HG03558 (cell line): ENCODE results near the gene PSMC4.

Experiments used
- ATAC-seq: cut with Tn5 transposase; IDR thresholded peaks from one replicate; pipeline ENCODE4 v1.9.1; 2021; ENCODE audit warnings: moderate number of reproducible peaks; ENCODE audit not compliant: unreplicated experiment; ENCODE audit errors: extremely low read depth

Gene PSMC4

DNA sequence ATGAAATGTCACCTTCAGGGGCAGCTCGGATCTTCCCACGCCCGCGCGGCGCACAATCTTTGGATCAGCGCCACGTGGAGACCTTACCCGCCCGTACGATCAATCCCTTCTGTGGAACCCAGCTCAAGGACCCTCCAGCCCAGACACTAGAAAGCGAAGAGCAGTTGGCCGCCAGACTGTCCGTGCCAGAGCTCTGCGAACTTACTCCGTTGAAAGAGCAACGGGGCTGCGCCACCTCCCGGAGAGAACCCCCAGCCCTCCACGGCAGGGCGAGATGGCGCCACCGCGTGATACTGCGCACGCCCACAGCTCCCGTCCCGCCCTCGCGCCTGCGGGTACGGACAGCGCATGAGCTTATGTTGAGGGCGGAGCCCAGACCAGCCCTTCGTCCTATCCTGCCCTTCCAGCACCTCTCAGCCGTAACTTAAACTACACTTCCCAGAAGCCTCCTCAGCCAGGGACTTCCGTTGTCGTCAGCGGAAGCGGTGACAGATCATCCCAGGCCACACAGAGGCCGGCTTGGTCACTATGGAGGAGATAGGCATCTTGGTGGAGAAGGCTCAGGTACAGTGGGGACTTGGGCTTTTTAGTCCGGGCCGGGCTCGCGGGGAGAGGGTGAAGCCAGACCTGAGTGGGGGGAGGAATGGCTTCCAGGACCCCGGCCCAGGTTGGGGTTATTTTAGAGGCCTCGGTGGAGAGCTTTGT, at the start of gene PSMC4:
TSS of gene PSMC4 (plus strand) at position 491 of the 705 bp plus-strand sequence. CDS start at position 529, 38 bp downstream.
- ATAC-seq = peak; percentile 89

DNA sequence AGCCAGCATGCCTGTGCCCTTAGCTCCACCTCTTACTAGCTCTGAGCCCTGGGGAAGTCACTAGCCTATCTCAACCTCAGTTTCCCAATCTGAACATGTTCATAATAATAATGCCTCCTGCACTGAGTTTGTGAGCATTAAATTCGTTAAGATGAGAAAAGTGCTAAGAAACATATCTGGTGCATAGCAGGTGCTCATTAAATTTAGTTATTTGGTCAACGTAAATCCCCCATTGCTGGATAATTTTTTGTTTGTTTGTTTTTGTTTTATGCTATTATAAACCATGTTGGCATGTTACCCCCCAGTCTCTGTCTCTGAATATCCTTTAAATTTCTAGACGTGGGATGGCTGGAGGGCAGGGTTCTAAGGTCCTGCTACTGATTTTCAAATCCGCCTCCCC, 47.1 kb upstream of the PSMC4 start:
- no peak for ATAC-seq

DNA sequence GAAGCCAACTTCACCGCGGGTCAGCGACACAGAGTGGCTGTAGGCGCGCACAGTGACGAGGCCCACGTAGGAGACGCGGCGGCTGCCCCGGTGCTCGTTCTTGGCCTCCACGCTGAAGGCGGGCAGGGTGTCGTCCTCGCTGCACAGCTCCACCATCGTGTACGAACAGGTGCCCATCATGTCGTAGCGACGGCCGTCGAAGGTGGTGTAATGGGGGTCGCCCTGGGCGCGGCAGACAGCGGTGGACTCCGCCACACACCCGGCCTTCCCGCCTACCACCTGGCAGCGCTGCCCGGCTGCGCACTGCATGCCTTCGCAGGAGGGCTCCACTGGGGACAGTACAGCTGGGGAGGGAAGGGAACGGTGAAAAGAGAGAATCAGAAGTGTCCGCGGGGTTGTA, 46.6 kb upstream of the PSMC4 start:
- ATAC-seq = no peak

DNA sequence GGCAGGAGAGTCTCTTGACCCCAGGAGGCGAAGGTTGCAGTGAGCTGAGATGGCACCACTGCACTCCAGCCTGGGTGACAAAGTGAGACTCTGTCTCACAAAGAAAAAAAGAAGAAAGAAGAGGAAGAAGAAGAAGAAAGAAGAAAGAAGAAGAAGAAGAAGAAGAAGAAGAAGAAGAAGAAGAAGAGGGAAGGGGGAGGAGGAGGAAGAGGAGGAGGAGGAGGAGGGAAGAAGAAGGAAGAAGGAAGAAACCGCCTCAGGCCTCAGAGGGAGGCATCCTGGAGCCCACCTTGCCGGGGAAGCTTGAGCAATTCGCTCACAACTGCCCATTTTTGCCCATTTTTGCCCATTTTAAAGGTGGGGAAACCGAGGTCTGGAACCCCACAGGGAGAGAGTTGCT, 46.0 kb upstream of the PSMC4 start:
- no peak for ATAC-seq

DNA sequence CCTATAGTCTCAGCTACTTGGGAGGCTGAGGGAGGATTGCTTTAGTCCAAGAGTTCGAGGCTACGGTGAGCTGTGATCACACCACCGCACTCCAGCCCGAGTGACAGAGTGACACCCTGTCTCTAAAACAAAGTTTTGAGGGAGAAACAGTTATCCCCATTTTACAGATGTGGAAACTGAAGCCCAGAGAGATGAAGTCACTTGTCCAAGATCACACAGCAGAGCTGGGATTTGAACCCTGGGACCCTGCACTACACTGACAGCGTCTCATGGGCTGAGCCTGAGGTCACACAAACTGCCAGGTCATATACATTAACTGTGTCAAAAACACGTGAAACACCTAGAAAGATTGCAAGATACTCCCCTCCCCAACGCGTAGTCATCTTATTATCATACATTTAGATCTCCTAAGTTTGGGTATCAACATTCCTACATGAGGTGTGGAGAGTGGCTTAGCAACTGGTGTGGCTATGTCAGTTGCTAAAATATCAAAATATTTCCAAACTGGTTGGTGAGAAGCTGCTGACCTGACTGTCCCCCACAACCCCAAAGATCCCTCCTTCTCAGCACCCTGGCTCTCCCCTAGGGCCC, 44.7 kb upstream of the PSMC4 start:
- ATAC-seq = no peak

DNA sequence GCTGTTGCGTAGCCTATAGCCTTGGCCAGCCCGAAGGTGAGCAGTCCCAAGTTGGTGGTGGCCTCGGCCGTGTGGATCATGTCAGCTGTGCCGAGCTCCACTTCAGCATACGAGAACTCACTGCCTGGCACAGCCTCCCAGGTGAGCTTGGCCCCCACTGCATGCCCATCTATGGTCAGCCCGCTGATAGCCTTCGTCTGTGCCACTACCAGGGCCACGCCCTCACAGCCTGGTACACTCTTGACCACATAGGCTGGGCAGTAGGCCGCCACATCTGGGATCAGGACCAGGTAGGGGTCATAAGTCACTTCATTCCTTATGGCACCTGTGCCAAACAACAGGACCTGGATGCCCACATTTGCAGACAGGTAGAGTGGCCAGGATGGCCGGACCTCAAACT, 43.9 kb upstream of the PSMC4 start:
- no peak for ATAC-seq

DNA sequence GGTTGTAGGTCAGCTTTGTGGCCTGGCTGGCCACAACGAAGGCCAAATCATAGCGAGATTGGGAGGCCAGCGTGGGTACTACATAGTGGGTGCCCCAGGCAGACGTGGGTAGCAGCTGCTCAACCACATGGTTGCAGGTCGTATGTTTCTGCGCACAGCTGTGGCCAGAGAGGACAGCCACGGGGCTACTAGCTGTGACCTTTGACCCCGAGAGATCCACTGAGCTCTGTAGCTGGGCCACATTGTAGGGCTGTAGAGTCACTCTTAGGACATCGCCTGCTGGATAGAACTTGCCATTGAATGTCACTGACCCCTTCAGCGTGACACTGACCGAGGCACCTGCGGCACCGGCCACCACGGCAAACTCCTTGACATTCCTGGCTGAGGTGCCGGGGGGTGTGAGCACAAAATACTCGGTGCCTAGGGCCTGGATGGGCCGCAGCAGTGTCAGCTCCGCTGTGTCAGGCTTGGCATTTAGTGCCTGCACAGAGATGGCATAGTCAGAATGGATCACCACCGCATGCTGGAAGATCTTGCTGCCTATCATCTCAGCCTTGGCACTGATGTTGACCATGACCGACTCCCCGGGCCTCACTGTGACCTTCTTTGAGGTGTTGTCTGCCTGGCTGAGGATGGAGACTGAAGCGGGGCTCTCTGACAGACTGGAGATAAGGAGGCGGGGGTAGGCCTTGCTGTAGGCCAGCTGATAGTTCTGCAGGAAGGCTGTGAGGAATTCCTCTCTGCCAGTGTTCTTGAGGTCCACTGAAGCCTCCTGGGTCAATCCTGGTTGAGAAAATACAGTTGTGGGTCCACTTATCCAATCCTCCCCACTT, 43.2 kb upstream of the PSMC4 start:
- ATAC-seq = no peak

DNA sequence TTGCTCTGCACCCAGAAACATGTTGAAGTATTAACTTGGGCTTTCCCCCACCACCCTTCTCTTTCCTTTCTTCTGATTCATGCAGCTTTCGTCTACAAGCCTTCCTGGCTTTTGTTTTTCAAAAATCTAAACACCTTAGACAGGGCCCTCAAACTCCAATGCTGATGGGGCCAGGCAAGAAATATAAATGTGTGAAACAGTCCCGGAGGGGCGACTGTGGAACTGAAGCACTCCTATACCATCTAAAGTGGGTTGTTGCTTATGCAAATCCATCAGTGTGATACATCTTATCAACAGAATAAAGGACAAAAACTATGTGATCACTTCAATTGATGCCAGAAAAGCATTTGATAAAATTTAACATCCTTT, 42.6 kb upstream of the PSMC4 start:
- no peak for ATAC-seq

DNA sequence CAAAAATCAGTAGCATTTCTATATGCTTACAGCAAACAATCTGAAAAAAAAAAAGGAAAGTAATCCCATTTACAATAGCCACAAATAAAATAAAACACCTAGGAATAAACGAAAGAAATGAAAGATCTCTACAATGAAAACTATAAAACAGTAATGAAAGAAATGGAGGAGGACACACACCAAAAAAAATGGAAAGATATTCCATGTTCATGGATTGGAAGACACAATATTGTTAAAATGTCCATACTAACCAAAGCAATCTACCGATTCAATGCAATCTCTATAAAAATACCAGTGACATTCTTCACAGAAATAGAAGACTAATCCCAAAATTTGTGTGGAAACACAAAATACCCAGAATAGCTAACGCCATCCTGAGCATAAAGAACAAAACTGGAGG, 41.2 kb upstream of the PSMC4 start:
- no peak for ATAC-seq

DNA sequence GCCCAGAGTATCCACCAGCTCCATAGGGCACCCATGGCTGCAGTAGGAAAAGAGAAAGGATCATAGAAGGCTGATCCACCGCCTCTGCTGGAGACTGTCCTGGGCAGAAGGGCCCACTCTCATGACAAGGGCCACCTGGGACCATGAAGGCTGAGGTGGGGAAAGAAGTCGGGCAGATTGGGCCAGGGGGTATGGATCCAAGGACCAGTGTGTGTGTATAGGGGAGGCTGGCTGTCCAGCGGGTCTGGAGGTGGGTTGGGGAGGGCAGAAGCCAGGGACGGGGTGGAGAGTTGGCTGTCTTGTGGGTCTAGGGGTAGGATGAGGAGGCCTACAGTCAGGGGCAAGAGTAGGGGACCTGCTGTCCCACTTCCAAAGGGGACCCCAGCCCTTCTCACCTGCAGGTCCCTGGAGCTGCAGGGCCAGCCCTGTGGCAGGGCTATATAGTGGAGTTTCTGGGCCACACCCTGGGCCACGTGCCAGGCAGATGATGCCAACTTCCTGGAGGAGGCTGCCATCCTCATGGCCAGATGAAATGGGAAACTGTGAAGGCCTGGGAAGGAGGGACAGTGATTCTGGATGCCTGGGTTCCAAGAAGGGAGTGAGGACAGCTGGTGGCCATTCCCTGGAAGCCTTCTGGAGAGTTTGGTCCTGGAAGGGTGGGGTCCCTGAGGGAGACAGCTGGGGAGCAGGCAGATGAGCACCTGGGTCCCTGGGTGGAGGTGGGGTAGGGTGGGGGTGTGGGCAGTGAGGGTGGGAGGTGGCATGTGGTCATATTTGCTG, 36.2 kb upstream of the PSMC4 start, which contains the start of gene FCGBP:
TSS of gene FCGBP (minus strand) at position 51 of the 780 bp plus-strand sequence.
- ATAC-seq = no peak

DNA sequence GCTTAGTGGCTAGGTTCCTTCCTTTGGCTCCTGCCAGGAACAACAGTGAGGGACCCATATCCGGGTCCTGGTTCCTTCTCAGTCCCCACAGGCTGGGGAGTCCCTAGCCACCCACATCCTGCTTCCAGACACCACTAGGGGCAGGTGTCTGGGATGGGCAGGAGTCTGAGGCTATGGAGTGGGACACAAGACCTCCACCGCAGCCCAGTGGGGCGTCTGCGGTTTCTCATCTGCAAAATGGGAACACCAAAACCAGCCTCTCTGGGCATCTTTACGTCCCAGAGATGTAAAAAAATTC, 35.7 kb upstream of the PSMC4 start:
- ATAC-seq = no peak

DNA sequence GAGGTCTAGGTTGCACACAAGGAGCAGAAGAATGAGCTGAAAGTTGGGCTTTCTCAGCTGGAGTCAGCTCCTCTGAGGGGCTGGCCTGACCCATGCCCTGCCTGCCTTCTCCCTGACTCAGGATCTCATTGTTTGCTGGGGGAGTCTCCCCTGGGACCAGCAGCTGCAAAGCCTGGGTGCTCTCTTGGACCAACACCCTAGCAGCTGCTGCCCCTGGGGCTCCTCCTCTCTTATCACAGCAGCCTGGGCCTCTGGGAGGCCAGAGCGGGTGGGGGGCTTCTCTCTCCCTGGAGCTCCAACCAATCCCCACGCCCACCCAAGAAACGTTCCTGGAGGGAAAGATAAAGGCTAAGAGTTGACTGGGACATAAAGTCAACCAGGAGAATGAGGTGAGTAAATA, 34.9 kb upstream of the PSMC4 start:
- ATAC-seq = no peak

DNA sequence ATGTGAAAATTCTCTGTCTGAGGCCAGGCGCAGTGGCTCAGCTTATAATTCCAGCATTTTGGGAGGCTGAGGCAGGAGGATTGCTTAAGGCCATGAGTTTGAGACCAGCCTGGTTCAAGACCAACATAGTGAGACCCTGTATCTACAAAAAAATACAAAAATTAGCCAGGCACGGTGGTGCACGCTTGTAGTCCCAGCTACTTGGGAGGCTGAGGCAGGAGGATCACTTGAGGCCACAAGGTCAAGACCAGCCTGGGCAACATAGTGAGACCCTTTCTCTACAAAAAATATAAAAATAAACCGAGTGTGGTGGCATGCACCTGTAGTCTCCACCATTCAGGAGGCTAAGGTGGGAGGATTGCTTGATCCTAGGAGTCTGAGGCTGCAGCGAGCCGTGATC, 34.3 kb upstream of the PSMC4 start:
- ATAC-seq = no peak

DNA sequence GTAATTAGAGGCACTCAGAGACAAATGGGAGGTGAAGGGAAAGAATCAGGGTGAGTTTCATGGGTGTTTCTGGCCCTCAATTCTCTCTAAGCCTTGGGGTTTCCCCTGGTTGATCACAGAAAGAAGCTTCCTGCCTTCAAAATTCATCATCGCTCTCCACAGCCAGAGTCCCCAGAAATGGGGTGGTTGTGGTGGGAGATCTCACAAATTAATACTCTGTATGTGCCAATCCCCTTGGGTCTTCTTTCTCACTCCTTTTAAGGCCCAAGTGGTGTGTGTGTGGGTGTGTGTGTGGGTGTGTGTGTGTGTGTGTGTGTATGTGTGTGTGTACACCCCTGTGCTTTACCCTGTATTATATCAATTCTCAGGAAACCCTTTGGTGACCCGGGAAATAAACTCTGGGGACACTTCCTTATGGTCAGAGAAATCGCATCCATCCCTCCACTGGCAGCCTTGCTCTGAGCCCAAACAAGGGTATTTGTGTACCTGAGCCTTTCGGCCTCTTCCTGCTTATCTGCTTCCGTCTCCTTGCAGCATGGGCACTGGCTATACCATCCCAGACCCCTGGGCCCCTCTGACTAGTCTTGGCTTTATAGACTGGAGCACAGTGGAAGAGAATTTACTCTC, 33.8 kb upstream of the PSMC4 start:
- no peak for ATAC-seq

DNA sequence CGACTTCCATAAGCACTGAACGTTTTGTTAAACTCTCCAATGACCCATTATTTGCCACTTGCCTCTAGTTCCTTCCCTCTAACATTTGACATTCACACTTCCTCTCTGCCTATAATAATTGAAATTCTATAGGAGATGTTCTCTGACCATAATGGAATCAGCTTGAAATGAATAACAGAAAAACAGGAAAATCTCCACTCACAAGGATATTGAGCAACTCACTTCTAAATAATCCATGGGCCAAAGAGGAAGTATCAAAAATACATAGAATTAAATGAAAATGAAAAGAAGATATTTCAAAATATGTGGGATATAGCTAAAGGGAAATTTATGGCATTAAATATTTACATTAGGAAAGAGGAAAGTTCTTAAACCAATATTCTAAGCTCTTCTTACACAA, 33.2 kb upstream of the PSMC4 start:
- no peak for ATAC-seq

DNA sequence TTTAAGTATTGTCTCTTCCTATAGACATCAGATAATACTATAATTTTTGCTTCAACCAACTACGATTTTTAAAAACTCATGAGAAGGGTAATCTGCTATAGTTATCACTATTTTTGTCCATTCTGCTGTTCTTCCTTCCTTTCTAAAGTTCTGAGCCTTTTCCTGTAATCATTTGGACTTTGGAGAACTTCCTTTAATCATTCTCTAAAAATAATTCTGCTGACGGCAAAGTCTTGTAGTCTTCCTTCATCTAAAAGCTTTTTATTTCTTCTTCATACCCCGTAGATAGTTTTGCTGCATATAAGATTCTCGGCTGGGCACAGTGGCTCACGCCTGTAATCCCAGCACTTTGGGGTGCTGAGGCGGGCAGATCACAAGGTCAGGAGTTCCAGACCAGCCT, 31.4 kb upstream of the PSMC4 start:
- no peak for ATAC-seq

DNA sequence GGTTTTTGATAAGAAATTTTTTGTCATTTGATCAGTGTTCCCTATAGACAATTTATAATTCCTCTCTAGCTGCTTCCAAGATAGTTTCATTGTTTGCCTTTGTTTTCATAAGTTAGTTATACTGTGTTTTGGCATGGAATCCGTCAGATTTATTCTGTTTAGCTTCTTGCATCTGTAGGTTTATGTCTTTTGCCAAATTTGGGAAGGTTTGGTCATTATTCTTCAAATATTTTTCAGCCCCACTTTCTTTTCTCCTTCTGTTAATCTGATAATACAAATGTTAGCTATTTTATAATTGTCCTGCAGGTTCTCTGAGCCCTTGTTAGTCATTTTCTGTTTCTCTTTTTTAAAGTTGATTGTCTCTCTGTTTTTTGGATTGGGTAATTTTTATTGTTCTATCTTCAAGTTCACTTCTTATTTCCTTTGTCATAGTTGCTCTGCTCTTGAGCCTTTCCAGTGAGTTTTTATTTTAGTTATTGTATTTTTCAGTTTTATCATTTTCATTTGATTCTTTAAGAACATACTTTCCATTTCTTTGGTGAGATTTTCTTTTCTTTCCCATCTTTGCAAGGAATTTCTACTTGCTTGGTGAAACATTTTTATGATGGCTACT, 30.6 kb upstream of the PSMC4 start:
- ATAC-seq = no peak

DNA sequence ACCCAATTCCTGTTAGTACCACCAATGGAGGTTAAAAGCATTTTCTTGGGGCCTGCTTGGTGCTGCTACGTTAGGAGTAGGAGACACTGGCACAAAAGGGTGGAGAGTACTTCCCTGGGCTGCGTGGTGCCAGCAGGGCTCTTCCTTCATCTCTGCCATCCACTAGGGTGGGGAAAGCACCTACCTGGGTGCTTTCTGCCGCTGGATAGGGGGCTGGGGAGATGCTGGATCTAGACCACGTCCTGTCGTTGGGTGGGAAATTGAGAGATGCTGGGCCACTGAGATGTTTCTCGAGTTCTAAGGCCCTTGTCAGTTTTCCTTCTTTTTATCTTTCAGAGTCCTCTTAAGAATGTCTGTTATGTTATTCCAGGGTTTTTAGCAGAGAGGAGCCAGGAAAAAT, 29.8 kb upstream of the PSMC4 start:
- ATAC-seq = no peak

DNA sequence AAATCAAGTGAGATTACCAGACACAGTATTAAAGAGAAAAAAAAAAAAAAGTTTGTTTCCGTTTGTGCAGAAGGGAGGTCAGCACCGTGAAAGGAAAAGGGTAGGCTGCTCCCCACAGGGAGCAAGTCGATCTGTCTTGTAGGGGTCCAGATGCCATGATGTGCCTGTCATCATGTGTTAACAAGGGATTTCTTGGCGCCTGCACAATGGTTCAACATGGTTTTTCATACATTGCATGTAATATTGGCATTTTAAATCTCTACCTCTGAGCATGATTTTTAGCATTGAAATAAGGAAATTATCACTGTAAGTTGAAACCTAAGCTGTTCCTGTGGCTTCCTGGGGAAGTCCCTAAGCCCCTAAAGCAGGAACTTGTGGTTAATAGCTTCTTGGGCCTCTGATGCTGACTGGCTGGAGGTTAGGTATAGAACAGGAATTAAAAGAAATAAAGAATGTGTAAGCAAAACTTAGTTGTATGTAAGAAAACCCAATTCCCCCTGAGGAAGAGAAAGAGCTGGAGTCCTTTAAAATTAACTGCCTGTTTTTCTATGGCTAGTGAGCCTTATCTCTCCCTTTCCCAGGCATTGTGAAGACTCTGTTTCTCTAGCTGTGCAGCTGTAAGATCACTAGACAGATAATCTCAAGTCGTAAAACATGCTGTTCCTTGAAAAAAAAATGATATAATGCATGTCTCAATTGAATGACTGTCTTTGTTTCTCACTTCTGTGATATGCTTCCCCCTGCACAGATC, 29.2 kb upstream of the PSMC4 start:
- ATAC-seq = no peak
